Ascending aorta (tissue), 2 donors: ENCODE results near the gene ADGRF4. TPM values are rescaled to one million over a fixed set of nuclear protein-coding genes. Genes with fewer than 3 reads are reported as not detected.

Experiments used
- DNase-seq, 2 donors: peaks; one replicate each; pipeline ENCODE4 v3.0.0-alpha.2; 2019; ENCODE audit warnings: low spot score in 2 of 2
- H3K27ac ChIP-seq, 2 donors: fragments of 200-600 bp; sonication (generic); one replicate each; pipeline ENCODE4 v1.5.1; 2016 to 2017; ENCODE audit warnings: mild to moderate bottlenecking in 1 of 2
- H3K27me3 ChIP-seq: fragments of 200-600 bp; sonication (generic); one replicate; pipeline ENCODE4 v1.5.1; 2017
- H3K36me3 ChIP-seq, 2 donors: fragments of 200-600 bp; sonication (generic); one replicate each; pipeline ENCODE4 v1.5.1; 2016
- H3K4me1 ChIP-seq, 2 donors: fragments of 200-600 bp; sonication (generic); one replicate each; pipeline ENCODE4 v1.5.1; 2016 to 2017; ENCODE audit warnings: mild to moderate bottlenecking in 1 of 2
- H3K4me3 ChIP-seq, 2 donors: fragments of 200-600 bp; sonication (generic); one replicate each; pipeline ENCODE4 v1.5.1; 2016 to 2017; ENCODE audit warnings: mild to moderate bottlenecking in 1 of 2
- H3K9me3 ChIP-seq, 2 donors: fragments of 200-600 bp; sonication (generic); one replicate each; pipeline ENCODE4 v1.5.1; 2016
- CTCF ChIP-seq, 3 experiments: fragments of 200-600 bp in 2 of 3; fragments of 450-650 bp in 1 of 3; sonication (generic) in 2 of 3; IDR thresholded peaks; one replicate each; pipeline ENCODE4 v1.5.1; 2016 to 2019; ENCODE audit warnings: antibody characterized with exemption in 3 of 3, mild to moderate bottlenecking in 1 of 3, moderate library complexity in 1 of 3
- intact Hi-C: fragments of 100-400 bp; cut with DNase I; formaldehyde crosslinking; loops from one replicate; pipeline ENCODE4 v1.15.1; 2023
- total RNA-seq: library from RNA; depleted of rRNA; stranded (reverse); fragments of >200 nt; gene quantifications from one replicate; pipeline ENCODE4 v1.1.0, GENCODE V29; 2016

Gene ADGRF4
- total RNA-seq, 1 donor from 2014 or later, result not detected

GRCh38 chr6:47729019-47729418, 30.6 kb downstream of the ADGRF4 start:
- intact Hi-C loops, result no loop called here
- H3K4me3 ChIP-seq, result no peak overlapping the region
- H3K36me3 ChIP-seq, result no peaks in the 10 kb centered on the region
- H3K9me3 ChIP-seq, result no peaks in the 10 kb centered on the region
- TF ChIP-seq CTCF (IDR thresholded peaks at IDR 0.05), result no peak
- no peak overlapping the region for H3K27ac ChIP-seq
- H3K27me3 ChIP-seq, result no peaks in the 10 kb centered on the region
- H3K4me1 ChIP-seq, result no peaks in the 10 kb centered on the region
- no peak for DNase-seq

- Histone ChIP-seq H3K36me3 (no peaks in the 10 kb centered on the region), H3K27me3 (no peaks in the 10 kb centered on the region), H3K9me3 (no peaks in the 10 kb centered on the region), H3K27ac (no peak overlapping the region), H3K4me1 (no peaks in the 10 kb centered on the region), H3K4me3 (no peak overlapping the region)
- no peak for TF ChIP-seq CTCF (IDR thresholded peaks at IDR 0.05)
- intact Hi-C loops, result no loop called here
- DNase-seq, result no peak
Measured at GRCh38 chr6:47729457-47729856, 31.1 kb downstream of the ADGRF4 start.

GRCh38 chr6:47733879-47734558, 35.6 kb downstream of the ADGRF4 start:
- Histone ChIP-seq H3K27me3 (no peaks in the 10 kb centered on the region), H3K27ac (no peak overlapping the region), H3K9me3 (no peaks in the 10 kb centered on the region), H3K4me1 (no peaks in the 10 kb centered on the region), H3K4me3 (no peak overlapping the region), H3K36me3 (no peaks in the 10 kb centered on the region)
- intact Hi-C loops, result no loop called here
- DNase-seq, result no peak
- no peak for TF ChIP-seq CTCF (IDR thresholded peaks at IDR 0.05)

GRCh38 chr6:47734831-47735481, 36.6 kb downstream of the ADGRF4 start:
- Histone ChIP-seq H3K36me3 (no peaks in the 10 kb centered on the region), H3K27ac (no peak overlapping the region), H3K9me3 (no peaks in the 10 kb centered on the region), H3K27me3 (no peaks in the 10 kb centered on the region), H3K4me3 (no peak overlapping the region), H3K4me1 (no peaks in the 10 kb centered on the region)
- intact Hi-C loops, result no loop called here
- no peak for TF ChIP-seq CTCF (IDR thresholded peaks at IDR 0.05)
- DNase-seq, result no peak

- no peak overlapping the region for H3K27ac ChIP-seq
- H3K4me3 ChIP-seq, result no peak overlapping the region
- intact Hi-C loops, result no loop called here
- H3K9me3 ChIP-seq, result no peaks in the 10 kb centered on the region
- H3K4me1 ChIP-seq, result no peaks in the 10 kb centered on the region
- H3K27me3 ChIP-seq, result no peaks in the 10 kb centered on the region
- H3K36me3 ChIP-seq, result no peaks in the 10 kb centered on the region
- DNase-seq, result no peak
- TF ChIP-seq CTCF (IDR thresholded peaks at IDR 0.05), result no peak
Measured at GRCh38 chr6:47736083-47736700, 37.8 kb downstream of the ADGRF4 start.
